ENCODE data around the gene EXOC7.

EXOC7 gene

DNA sequence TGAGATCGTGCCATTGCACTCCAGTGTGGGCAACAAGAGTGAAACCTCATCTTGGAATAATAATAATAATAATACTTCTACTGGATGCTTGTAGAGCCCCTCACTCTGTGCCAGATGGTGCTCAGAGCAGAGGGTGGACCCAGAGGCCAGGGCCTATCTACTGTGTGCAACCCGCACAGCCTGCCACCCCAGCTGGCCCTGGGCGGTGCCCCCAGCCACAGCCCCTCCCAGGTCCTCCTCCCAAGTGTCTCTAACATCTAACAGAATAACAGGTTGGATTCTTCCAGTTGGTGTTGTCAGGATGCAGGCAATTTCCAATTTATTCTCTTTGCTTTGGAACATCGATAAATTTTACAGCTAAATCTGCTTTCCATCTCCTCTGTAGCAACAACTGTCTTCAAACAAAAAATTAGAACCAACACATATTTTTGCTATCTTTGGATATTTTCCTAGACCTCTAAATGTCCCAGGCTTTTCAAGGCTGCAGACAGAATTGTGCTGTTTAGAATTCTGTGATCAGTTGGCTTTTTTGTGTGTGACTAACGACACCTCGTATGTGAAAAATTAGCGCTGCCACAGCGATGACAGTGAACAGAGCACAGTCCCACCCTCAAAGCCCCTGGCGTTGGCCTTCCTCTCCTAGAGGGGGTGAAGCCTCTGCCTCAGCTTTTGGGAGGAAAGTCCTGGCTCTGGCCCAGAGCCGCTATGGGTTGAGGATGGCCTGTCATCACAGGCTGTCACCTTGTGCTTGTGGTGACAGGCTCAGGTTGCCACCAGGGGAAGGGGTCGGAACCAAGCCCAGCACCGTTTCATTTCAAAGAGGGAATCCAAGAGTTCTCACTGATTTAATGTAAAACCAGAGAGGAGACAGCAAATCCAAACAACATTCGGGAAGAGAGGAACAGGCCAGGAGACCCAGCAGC lies 68.9 kb downstream of the EXOC7 start:
- DNase-seq: no peak

DNA sequence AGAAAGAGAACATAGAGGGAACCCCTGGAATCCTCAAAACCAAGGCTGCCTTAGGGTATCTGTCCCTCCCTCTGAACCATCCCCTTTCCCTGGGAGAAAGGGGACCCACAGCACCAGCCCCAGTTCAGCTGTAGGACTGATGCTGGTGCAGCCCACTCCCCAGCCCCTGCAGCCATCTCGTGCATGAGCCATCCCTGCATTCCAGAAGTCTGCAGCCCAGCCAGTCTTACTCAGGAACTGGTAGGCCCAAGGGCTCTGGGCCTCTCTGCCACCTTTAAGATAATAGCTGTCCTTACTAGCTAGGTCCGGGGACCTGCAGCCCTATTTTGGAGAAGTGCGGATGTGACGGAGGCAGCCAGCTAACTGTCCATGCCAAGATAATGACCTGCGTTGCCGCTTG lies 70.4 kb downstream of the EXOC7 start:
- DNase-seq: no peak

GRCh38 chr17:76032780-76033108 lies 70.8 kb downstream of the EXOC7 start:
- no peak for DNase-seq

DNA sequence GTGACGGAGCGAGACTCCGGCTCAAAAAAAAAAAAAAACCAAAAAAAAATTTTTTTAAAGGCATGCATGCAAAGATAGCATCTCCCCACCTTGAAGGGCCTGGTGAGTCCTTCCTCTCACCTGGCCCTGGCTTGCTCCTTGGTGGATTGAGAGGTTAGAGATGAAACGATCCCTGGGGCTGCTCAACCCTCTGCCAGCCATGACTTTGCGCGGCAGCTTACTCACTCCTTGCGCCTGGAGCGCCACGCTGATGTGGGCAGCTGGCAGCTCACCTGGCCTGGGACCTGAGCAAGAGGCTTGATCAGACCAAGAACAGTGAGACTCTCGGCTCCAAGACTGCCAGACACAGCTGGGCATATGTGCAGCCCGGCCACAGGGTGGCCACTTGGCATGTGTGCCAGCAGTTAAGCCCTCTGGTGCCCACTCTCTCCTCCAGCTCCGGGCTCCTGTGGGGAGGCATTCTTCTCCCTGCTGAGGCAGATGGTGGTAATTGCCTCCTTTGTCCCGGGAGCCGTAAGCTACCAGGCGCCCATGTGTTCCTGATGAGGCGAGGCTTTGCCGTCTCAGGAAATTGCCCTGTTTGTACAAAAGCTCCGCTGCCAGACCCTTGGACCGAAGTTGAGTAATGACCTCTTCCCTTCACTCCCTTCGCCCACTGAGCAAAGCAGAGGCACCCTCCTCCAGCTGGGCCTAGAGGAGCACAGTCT lies 71.4 kb downstream of the EXOC7 start:
- no peak for DNase-seq
